Measurements from ENCODE around the gene PDXDC1. TPM values are rescaled to one million over a fixed set of nuclear protein-coding genes. Genes with fewer than 3 reads are reported as not detected.
"Not testable (repeated sequence)": the region's sequence is repeated elsewhere in the genome, so short reads cannot be mapped to it uniquely, and the experiment has no call there.

Gene PDXDC1, protein sequence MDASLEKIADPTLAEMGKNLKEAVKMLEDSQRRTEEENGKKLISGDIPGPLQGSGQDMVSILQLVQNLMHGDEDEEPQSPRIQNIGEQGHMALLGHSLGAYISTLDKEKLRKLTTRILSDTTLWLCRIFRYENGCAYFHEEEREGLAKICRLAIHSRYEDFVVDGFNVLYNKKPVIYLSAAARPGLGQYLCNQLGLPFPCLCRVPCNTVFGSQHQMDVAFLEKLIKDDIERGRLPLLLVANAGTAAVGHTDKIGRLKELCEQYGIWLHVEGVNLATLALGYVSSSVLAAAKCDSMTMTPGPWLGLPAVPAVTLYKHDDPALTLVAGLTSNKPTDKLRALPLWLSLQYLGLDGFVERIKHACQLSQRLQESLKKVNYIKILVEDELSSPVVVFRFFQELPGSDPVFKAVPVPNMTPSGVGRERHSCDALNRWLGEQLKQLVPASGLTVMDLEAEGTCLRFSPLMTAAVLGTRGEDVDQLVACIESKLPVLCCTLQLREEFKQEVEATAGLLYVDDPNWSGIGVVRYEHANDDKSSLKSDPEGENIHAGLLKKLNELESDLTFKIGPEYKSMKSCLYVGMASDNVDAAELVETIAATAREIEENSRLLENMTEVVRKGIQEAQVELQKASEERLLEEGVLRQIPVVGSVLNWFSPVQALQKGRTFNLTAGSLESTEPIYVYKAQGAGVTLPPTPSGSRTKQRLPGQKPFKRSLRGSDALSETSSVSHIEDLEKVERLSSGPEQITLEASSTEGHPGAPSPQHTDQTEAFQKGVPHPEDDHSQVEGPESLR
- 44.5 and 71.3 TPM in 2 replicates for total RNA-seq

DNA sequence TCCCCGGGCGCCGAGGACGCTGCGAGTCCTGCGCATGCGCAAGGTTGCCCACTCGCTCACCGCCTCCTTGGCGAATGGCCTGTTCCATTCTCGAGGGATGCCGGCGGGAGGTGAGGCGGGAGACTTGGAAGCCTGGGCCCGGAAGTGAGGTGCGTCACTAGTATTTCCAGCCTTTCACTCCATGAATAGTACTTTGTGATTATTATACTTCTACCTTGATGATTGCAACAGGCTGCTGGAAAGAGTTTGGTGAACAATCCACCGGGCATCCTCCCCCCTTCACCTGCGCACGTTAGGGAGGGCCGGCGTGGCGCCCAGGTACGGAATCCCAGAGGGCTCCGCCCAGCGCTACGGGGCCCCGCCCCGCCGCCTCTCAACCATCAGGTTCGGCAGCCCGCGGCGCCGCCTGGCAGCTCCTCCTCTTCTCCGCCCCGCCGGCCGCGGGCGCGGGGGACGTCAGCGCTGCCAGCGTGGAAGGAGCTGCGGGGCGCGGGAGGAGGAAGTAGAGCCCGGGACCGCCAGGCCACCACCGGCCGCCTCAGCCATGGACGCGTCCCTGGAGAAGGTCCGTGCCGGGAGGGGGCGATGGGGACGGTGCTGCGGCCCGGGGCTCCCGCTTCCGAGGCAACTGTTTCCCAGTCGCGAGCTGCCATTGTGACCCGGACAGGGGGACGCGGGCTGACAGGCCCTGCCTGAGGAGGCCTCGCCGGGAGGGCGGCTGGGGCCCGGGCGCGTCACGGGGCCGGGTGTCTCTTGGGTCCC is at the start of gene PDXDC1:
TSS of gene PDXDC1 (plus strand) at position 371 of the 762 bp plus-strand sequence. CDS start at position 545, 174 bp downstream.
- not testable (repeated sequence) for DNase-seq (ENCODE audit: extremely low read depth, low read depth, low spot score)

DNA sequence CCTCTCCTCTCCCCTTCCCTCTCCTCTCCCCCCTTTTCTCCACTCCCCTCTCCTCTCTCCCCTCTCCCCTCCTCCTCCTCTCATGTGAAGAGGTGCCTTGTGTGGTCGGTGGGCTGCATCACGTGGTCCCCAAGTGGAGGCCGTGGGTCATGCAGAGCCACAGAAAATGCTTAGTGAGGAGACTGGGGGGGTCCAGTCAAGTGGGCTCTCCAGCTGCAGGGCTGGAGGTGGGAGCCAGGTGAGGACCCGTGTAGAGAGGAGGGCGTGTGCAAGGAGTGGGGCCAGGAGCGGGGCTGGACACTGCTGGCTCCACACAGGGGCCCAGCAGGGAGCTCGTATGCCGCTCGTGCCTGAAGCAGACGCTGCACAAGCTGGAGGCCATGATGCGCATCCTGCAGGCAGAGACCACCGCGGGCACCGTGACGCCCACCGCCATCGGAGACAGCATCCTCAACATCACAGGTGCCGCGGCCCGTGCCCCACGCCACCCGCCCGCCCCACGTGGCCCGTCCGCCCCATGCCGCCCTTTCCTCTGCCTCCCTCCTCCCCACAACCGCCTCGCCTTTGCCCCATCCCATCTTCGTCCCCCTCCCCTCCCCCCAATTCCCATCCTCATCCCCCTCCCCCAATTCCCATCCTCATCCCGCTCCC is 46.6 kb upstream of the PDXDC1 start:
- DNase-seq (ENCODE audit: extremely low read depth, low read depth, low spot score): not testable (repeated sequence)

DNA sequence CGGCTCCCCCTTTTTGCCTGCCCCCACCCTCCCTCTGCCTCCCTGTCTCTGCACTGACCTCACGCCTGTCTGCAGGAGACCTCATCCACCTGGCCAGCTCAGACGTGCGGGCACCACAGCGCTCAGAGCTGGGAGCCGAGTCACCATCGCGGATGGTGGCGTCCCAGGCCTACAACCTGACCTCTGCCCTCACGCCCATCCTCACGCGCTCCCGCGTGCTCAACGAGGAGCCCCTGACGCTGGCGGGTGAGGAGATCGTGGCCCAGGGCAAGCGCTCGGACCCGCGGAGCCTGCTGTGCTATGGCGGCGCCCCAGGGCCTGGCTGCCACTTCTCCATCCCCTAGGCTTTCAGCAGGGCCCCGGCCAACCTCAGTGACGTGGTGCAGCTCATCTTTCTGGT is 45.6 kb upstream of the PDXDC1 start:
- DNase-seq (ENCODE audit: extremely low read depth, low read depth, low spot score): not testable (repeated sequence)

DNA sequence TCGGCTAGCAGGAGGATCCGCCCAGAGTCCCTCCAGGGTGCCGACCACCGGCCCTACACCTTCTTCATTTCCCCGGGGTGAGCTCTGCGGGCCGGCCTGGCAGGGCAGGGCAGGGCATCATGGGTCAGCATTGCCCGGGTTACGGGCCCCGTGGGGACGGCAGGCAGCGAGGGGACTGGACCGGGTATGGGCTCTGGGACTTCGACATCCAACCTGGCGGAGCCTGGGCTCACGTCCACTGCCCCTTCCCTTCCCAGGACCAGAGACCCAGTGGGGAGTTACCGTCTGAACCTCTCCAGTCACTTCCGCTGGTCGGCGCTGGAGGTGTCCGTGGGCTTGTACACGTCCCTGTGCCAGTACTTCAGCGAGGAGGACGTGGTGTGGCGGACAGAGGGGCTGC is 44.6 kb upstream of the PDXDC1 start:
- DNase-seq (ENCODE audit: extremely low read depth, low read depth, low spot score): not testable (repeated sequence)

DNA sequence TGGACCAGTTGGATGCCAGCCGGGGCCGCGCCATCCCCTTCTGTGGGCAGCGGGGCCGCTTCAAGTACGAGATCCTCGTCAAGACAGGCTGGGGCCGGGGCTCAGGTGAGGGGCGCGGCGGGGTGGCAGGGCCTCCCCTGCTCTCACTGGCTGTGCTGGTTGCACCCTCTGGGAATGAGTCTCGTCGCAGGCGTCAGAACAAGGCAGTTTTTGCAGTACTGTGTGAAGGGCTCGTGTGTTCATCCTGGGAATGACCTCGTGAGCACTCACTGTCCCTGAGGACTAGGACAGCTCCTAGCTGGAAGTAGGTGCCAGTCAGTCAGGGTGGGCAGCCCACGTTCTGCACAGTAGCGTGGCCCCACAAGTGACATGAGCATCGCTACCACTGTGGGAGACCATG is 43.9 kb upstream of the PDXDC1 start:
- not testable (repeated sequence) for DNase-seq (ENCODE audit: extremely low read depth, low read depth, low spot score)

DNA sequence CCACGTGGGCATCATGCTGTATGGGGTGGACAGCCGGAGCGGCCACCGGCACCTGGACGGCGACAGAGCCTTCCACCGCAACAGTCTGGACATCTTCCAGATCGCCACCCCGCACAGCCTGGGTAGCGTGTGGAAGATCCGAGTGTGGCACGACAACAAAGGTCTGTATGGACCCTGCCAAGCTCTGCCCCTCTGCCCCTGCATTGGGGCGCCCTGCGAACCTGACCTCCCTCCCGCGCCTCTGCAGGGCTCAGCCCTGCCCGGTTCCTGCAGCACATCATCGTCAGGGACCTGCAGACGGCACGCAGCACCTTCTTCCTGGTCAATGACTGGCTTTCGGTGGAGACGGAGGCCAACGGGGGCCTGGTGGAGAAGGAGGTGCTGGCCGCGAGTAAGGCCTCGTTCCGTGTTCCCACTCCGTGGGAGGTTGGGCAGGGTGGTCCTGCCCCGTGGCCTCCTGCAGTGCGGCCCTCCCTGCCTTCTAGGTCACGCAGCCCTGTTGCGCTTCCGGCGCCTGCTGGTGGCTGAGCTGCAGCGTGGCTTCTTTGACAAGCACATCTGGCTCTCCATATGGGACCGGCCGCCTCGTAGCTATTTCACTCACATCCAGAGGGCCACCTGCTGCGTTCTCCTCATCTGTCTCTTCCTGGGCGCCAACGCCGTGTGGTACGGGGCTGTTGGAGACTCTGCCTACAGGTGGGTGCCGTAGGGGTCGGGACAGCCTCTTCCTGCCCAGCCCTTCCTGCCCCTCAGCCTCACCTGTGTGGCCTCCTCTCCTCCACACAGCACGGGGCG is 42.0 kb upstream of the PDXDC1 start:
- DNase-seq (ENCODE audit: extremely low read depth, low read depth, low spot score): not testable (repeated sequence)

DNA sequence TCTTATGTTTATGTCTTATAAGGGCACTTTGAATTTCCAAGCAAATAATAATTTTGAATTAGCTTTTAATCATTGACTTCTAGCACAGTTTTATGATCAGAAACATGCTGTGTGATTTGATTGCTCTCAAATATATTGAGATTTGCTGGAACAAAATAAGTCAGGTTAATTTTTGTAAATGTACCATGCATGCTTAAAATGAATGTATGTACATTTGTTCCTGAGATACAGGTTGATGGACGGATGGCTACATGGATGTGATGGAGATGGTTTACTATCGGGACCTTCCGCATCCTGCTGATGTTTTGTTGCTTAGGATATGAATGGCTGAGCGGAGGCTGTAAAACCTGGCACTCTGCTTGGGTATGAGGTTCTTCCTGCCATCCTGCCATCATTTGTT is 37.7 kb upstream of the PDXDC1 start, which contains the start of gene NPIPA1:
TSS of gene NPIPA1 (plus strand) at position 301 of the 400 bp plus-strand sequence. CDS start at position 301, 0 bp downstream.
- not testable (repeated sequence) for DNase-seq (ENCODE audit: extremely low read depth, low read depth, low spot score)

DNA sequence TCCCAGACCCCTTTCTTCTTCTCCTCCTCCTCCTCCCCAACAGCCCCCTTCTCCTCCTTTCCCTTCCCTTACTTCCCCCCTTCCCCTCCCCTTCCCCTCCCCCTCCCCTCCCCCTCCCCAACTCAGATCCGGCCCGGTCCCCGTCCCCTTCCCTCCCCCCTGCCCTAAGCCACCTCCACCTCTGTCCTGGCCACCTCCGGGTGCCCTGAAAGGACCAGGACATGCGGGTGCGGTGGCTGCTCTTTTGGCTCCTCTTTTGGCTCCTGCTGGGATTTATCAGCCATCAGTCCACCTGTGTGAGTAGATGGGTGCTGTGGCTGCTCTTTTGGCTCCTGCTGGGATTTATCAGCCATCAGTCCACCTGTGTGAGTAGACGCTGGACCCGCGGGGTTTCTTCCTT is 36.8 kb upstream of the PDXDC1 start:
- DNase-seq (ENCODE audit: extremely low read depth, low read depth, low spot score): not testable (repeated sequence)

DNA sequence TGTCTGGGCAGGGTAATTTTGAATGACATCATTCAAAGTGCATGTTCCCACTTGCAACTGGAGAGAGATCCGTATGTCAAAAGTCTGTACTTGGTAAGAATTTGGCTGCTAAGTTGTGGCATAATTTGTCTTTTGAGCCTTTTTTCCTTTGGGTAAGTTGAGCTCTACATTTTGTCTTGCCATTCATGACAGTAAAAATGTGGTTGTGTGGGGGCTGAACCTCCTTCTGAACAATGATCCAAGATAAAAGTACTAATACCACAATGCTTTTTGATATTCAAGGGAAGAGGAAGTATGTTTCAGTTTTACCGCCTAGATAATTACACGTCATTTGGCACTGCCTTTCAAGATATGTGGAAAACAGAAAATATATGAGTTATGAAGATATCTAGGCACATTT is 32.1 kb upstream of the PDXDC1 start:
- DNase-seq (ENCODE audit: extremely low read depth, low read depth, low spot score): not testable (repeated sequence)

DNA sequence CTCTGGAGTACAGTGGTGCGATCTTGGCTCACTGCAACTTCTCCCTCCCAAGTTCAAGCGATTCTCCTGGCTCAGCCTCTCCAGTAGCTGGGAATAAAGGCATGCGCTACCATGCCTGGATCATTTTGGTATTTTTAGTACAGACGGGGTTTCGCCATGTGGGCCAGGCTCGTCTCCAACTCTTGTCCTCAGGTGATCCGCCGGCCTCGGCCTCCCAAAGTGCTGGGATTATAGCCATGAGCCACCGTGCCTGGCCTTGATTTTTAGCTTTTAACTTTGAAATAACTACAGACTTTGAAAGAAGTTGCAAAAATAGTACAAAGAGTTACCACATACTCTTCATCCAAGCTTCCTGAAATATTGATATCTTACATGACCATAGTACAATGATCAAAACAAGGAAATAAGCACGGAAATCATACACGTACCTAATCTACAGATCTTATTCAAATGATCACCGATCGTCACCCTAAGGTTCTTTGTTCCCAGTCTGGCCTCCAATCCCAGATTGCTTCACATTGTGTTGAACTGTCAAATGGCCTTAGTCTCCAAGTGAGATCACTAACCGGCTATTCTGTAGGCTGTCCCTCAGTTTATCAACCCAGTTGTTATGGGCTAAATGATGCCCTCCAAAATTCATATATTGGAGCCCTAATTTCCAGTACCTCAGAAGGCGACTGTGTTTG is 19.1 kb upstream of the PDXDC1 start:
- no peak for DNase-seq (ENCODE audit: extremely low read depth, low read depth, low spot score)

DNA sequence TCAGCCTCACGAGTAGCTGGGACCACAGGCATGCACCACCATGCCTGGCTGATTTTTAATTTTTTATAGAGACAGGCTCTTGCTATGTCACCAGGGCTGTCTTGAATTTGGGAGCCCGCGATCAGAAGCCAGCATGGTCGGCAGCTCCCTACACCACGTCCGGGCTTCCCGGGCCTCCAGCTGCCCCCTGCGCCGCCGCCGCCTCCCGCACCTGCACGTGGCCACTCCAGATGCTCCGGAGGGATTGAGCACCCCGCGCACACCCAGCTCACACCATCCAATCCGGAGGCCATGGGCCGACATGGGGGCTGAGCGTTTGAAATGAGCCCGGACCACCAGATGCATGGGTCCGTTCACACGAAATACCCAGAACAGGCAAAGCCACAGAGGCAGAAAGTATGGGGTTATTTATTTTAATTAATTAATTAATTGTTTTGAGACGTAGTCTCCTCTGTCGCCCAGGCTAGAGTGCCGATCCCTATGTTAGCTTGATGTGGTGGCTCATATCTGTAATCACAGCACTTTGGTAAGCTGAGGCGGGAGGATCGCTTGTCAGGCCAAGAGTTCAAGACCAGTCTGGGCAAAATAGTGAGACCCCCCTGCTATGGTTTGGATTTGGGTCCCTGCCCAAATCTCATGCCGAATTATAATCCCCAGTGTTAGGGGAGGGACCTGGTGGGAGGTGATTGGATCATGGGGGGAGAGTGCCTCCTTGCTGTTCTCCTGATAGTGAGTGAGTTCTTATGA is 17.1 kb upstream of the PDXDC1 start:
- DNase-seq (ENCODE audit: extremely low read depth, low read depth, low spot score): no peak

DNA sequence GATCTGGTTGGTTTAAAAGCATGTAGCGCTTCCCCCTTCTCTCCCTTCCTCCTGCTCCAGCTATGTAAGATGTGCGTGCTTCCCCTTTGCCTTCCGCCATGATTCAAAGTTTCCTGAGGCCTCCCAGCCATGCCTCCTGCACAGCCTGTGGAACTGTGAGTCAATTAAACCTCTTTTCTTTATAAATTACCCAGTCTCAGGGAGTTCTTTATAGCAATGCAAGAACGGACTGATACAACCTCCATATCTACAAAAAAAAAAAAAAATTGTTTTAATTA is 16.6 kb upstream of the PDXDC1 start:
- no peak for DNase-seq (ENCODE audit: extremely low read depth, low read depth, low spot score)

DNA sequence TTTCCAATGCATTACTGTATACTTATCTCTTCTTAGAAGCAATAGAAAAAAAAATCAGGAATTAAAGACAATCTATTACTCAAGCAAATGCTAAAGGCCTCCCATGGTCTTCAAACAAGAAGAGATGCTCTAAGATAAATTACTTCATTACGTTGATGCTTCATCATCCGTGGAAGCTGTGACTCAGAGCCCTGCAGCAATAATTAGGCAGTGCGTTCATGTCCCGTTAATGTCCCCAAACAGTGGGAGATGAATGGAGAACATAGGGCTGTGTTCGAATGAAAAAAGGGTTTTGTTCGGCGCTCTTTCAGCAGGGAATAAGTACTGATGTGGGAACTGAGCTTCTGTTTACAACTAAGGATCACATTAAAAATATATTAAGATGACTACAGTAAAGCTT is 15.9 kb upstream of the PDXDC1 start:
- DNase-seq (ENCODE audit: extremely low read depth, low read depth, low spot score): no peak

DNA sequence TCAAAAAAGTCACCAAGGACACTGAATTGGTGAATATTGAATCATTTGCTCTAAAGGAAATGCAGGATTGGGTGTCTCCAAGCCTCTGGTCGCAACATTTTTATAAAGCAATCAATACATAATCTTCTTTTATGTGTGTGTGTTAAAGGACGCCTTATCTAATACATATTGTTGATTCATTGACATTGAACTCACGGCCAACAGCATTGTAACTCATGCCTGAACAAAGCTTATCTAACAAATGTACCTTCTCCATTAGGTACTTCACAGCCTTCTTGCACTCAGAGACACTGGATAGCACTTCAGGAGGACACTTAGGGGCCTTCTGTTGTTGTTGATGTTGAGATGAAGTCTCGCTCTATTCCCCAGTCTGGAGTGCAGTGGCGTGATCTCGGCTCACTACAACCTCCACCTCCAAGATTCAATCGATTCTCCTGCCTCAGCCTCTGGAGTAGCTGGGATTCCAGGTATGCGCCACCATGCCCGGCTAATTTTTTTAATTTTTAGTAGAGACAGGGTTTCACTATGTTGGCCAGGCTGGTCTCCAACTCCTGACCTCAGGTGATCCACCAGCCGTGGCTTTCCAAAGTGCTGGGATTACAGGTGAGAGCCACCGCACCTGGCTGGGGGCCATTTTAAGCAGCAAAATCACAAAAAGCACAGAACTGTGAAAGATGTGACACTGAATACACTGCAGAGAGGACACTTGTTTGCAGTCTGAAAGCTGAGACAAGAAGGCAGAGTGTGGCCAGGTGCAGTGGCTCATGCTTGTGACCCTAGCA is 13.2 kb upstream of the PDXDC1 start:
- no peak for DNase-seq (ENCODE audit: extremely low read depth, low read depth, low spot score)

DNA sequence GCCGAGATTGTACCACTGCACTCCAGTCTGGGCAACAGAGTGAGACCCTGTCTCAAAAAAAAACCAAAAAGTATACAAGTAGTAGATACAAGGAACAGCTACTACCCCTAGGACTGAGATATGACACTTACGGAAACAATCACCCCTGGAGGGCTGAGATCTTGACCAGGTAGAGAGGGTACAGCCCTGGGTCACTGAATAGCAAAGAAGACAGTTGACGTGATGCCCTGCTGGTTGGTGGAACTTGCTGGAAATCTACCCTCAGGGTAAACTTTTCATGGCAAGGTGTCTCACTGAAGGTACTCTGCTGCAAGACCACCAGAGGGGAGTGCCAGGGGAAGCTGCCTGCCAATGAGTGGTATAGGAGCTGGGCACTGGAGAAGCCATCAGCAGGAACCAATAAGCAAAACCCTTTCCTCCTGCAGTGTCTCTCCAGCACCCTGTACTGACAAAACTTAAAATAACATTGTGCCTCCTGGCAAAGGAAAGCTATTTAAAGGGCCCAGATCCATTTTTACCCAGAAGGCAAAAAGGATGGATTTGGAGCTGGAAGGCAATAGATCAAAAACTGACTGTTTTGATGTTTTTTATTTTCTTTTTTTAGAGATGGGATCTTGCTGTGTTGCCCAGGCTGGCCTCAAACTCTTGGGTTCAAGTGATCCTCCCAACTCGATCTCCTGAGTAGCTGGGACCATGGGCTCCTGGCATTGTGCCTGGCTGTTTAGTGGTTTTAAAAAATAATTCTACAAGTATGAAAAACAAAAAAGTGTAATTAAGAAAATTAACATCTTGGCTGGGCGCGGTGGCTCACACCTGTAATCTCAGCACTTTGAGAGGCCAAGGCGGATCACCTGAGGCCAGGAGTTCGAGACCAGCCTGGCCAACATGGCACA is 11.3 kb upstream of the PDXDC1 start:
- DNase-seq (ENCODE audit: extremely low read depth, low read depth, low spot score): no peak

DNA sequence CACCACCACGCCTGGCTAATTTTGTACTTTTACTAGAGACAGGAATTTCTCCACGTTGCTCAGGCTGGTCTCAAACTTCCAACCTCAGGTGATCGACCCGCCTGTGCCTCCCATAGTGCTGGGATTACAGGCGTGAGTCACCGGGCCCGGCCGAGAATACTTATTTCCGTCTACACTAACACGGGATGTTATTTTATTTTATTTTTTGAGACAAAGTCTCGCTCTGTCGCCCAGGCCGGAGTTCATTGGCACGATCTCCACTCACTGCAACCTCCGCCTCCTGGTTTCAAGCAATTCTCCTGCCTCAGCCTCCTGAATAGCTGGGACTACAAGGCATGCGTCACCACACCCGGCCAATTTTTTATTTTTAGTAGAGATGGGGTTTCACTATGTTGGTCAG is 9.5 kb upstream of the PDXDC1 start:
- DNase-seq (ENCODE audit: extremely low read depth, low read depth, low spot score): no peak

DNA sequence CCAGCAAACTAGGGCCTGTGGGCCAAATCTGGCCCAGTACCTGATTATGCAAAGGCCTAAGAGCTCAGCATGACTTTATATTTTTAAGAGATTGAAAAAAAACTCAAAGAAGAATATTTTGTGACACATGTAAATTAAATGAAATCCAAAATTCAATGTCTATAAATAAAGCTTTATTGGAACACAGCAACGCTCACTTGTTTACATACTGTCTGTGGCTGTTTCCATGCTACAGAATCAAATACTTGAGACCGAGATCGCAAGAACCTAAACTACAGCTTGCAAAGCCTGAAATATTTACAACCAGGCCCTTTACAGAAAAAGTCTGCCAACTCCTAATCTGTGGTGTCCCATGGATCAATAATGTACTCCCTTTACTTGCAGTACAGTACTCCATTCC is 5.0 kb upstream of the PDXDC1 start:
- DNase-seq (ENCODE audit: extremely low read depth, low read depth, low spot score): not testable (repeated sequence)

Measured in glomerular endothelial cell (primary cell).